A549 (cell line): ENCODE data around the gene ASB2. TPM values are rescaled to one million over a fixed set of nuclear protein-coding genes. Genes with fewer than 3 reads are reported as not detected.

Source experiments
- ATAC-seq, 2 experiments: fragments of 200-7000 bp in 1 of 2; fragments of >200 bp in 1 of 2; cut with Nextera tagmentation in 1 of 2; cut with Tn5 transposase in 1 of 2; 3 replicates each; pipeline versions ENCODE4 v1.8.0 to v1.9.1; 2018 to 2020; ENCODE audit warnings: mild to moderate bottlenecking in 1 of 2, moderate library complexity in 1 of 2
- CTCF ChIA-PET: fragments of 300-600 bp; sonication (Branson Sonifier 250); formaldehyde crosslinking; extraction: SDS; loops from one replicate; lab custom pipeline; 2021; ENCODE audit warnings: antibody characterized with exemption, inconsistent platforms; lab: Yijun Ruan, JAX
- POLR2A ChIA-PET: fragments of 350-600 bp; formaldehyde crosslinking; extraction: SDS; loops from one replicate; lab custom pipeline; 2021; ENCODE audit warnings: antibody characterized with exemption, inconsistent platforms; lab: Yijun Ruan, JAX
- DNase-seq, 2 experiments: peaks; one replicate each; pipeline versions ENCODE4 v3.0.0 to v3.0.0-alpha.2; 2011 to 2016; ENCODE audit warnings: low read depth in 1 of 2, low spot score in 1 of 2
- FAIRE-seq: peaks from 2 replicates; lab custom pipeline; 2011; peaks lifted over from hg19 to GRCh38; lab: Jason Lieb, UNC
- H3K27ac ChIP-seq, 2 experiments: fragments of >200 bp; sonication (Bioruptor Twin); formaldehyde crosslinking; 3 replicates each; pipeline ENCODE4 v1.5.1; 2016 to 2017
- H3K4me1 ChIP-seq: fragments of >200 bp; sonication (Bioruptor Twin); formaldehyde crosslinking; 3 replicates; pipeline ENCODE4 v1.6.1; 2016
- H3K4me2 ChIP-seq: fragments of >200 bp; sonication (Bioruptor Twin); formaldehyde crosslinking; 3 replicates; pipeline ENCODE4 v1.6.1; 2016
- H3K4me3 ChIP-seq: fragments of >200 bp; sonication (Bioruptor Twin); formaldehyde crosslinking; 3 replicates; pipeline ENCODE4 v1.5.1; 2016
- H3K9me3 ChIP-seq: fragments of >200 bp; sonication (Bioruptor Twin); formaldehyde crosslinking; 3 replicates; pipeline ENCODE4 v1.6.1; 2016
- CBX2 ChIP-seq: fragments of 200-600 bp; sonication (generic); IDR thresholded peaks from 2 replicates; pipeline ENCODE4 v1.6.1; 2016; ENCODE audit warnings: low read depth, mild to moderate bottlenecking, borderline replicate concordance
- CBX8 ChIP-seq: fragments of 200-600 bp; sonication (generic); IDR thresholded peaks from 2 replicates; pipeline ENCODE4 v1.6.1; 2016
- CEBPB ChIP-seq, 2 experiments: fragments of >200 bp in 1 of 2; sonication (Bioruptor Twin) in 1 of 2; formaldehyde crosslinking in 1 of 2; IDR thresholded peaks; 2 replicates each; pipeline ENCODE4 v1.6.1; 2012 to 2016
- FOXS1 ChIP-seq: fragments of 250-450 bp; sonication (Bioruptor Pico); IDR thresholded peaks from 2 replicates; pipeline ENCODE4 v1.5.0; 2020; ENCODE audit warnings: mild to moderate bottlenecking, moderate library complexity
- HOXB13 ChIP-seq: fragments of 250-450 bp; sonication (Bioruptor Pico); IDR thresholded peaks from 2 replicates; pipeline ENCODE4 v1.5.0; 2020; ENCODE audit warnings: low read depth, mild to moderate bottlenecking, moderate library complexity
- HOXB5 ChIP-seq: fragments of 250-450 bp; sonication (Bioruptor Pico); IDR thresholded peaks from 2 replicates; pipeline ENCODE4 v1.5.0; 2020; ENCODE audit warnings: mild to moderate bottlenecking, moderate library complexity
- JUNB ChIP-seq: fragments of >200 bp; sonication (Bioruptor Twin); formaldehyde crosslinking; IDR thresholded peaks from 2 replicates; pipeline ENCODE4 v1.6.1; 2016
- KDM5A ChIP-seq: fragments of 200-600 bp; sonication (generic); IDR thresholded peaks from 2 replicates; pipeline ENCODE4 v1.6.1; 2016; ENCODE audit warnings: antibody characterized with exemption, mild to moderate bottlenecking
- NPAS2 ChIP-seq: fragments of 250-450 bp; sonication (Bioruptor Pico); IDR thresholded peaks from 2 replicates; pipeline ENCODE4 v1.8.0; 2022; ENCODE audit warnings: mild to moderate bottlenecking, moderate library complexity, borderline replicate concordance
- POLR2A ChIP-seq: IDR thresholded peaks from 2 replicates; pipeline ENCODE4 v1.6.1; 2012; ENCODE audit warnings: mild to moderate bottlenecking, low read length
- RAD21 ChIP-seq, 2 experiments: fragments of >200 bp in 1 of 2; sonication (Bioruptor Twin) in 1 of 2; formaldehyde crosslinking in 1 of 2; IDR thresholded peaks in 1 of 2; conservative IDR thresholded peaks in 1 of 2; 2 replicates in 1 of 2; 3 replicates in 1 of 2; pipeline ENCODE4 v1.6.1; 2012 to 2018; ENCODE audit warnings: inconsistent platforms in 1 of 2
- RFX5 ChIP-seq: fragments of 450-650 bp; IDR thresholded peaks from 2 replicates; pipeline ENCODE4 v1.7.1; 2014; ENCODE audit warnings: antibody characterized with exemption, mild to moderate bottlenecking, moderate library complexity
- TFCP2L1 ChIP-seq: fragments of 250-450 bp; sonication (Bioruptor Pico); IDR thresholded peaks from 2 replicates; pipeline ENCODE4 v1.5.0; 2021; ENCODE audit warnings: mild to moderate bottlenecking
- TP53 ChIP-seq: fragments of 250-450 bp; sonication (Bioruptor Pico); IDR thresholded peaks from 2 replicates; pipeline ENCODE4 v1.5.0; 2021; ENCODE audit warnings: mild to moderate bottlenecking, moderate library complexity
- ZSCAN20 ChIP-seq: fragments of 250-450 bp; sonication (Bioruptor Pico); IDR thresholded peaks from 2 replicates; pipeline ENCODE4 v1.8.0; 2022; ENCODE audit warnings: mild to moderate bottlenecking, moderate library complexity
- WGBS: methylation state at CpG from one replicate; pipeline ENCODE4 v1.1.6; 2017; ENCODE audit errors: missing lambda C conversion rate; 5-methylcytosine and 5-hydroxymethylcytosine counted together
- polyA plus RNA-seq, 4 experiments: library from polyadenylated mRNA; depleted of rRNA in 3 of 4; stranded (reverse); fragments of >200 nt; fragmentation: RNase III in 1 of 4; extraction: RNeasy Plus Mini Kit Qiagen cat#74134 plus additional on column Dnase treatment in 1 of 4; gene quantifications; 2 replicates in 3 of 4; 3 replicates in 1 of 4; pipeline ENCODE4 v1.2.3, GENCODE V29; 2011 to 2017
- TF ChIP-seq, protein P1 (sequence below): fragments of 250-450 bp; sonication (Bioruptor Pico); IDR thresholded peaks from 2 replicates; pipeline ENCODE4 v1.5.0; 2021; ENCODE audit warnings: mild to moderate bottlenecking, moderate library complexity, borderline replicate concordance
- TF ChIP-seq, protein P2 (sequence below): fragments of 250-450 bp; sonication (Bioruptor Pico); IDR thresholded peaks from 2 replicates; pipeline ENCODE4 v1.5.0; 2020; ENCODE audit warnings: low read depth, mild to moderate bottlenecking, moderate library complexity
- TF ChIP-seq, protein P3 (sequence below): IDR thresholded peaks from 2 replicates; pipeline ENCODE4 v1.6.1; 2012
- TF ChIP-seq, protein P4 (sequence below): fragments of 450-650 bp; IDR thresholded peaks from 2 replicates; pipeline ENCODE4 v1.6.1; 2014; ENCODE audit warnings: antibody characterized with exemption
- TF ChIP-seq, protein P5 (sequence below): fragments of >200 bp; sonication (Bioruptor Twin); formaldehyde crosslinking; IDR thresholded peaks from 3 replicates; pipeline ENCODE4 v1.5.1; 2016
- TF ChIP-seq, protein P6 (sequence below): IDR thresholded peaks from 2 replicates; pipeline ENCODE4 v1.6.1; 2012

ASB2 gene
- polyA plus RNA-seq, 2 of the 4 experiments (the other 2 are of a cell fraction): 0.03 to 0.10 TPM

DNA sequence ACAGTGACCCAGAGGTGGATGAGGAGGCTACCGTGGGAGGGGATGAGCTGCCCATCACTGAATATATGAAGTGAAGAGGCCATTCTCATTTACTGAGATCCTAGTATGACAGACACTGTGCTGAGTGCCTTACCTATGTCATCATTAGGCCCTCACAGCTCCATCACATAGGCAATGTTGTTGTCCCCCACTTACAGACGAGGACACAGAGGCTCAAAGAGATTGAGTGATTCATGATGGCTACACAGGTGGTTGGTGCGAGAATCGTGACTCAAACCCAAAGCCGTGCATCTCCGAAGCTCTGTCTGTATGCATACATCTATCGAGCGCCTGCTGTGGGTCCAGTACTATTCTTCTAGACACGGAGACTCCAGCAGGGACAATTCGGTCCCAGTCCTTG is 14.8 kb upstream of the ASB2 start:
- no peak for ATAC-seq
- TF ChIP-seq CBX2 (no peak), RAD21 (conservative IDR thresholded peaks at IDR 0.05 in 1 of 2, IDR thresholded peaks at IDR 0.05 in 1 of 2) (no peak), NPAS2 (CRISPR knock-in tag) (no peak), KDM5A (no peak), HOXB5 (CRISPR knock-in tag) (no peak), POLR2A (no peak), JUNB (no peak), HOXB13 (no peak), TP53 (CRISPR knock-in tag) (no peak), RFX5 (no peak), FOXS1 (CRISPR knock-in tag) (no peak)
- TF ChIP-seq, protein P1, sequence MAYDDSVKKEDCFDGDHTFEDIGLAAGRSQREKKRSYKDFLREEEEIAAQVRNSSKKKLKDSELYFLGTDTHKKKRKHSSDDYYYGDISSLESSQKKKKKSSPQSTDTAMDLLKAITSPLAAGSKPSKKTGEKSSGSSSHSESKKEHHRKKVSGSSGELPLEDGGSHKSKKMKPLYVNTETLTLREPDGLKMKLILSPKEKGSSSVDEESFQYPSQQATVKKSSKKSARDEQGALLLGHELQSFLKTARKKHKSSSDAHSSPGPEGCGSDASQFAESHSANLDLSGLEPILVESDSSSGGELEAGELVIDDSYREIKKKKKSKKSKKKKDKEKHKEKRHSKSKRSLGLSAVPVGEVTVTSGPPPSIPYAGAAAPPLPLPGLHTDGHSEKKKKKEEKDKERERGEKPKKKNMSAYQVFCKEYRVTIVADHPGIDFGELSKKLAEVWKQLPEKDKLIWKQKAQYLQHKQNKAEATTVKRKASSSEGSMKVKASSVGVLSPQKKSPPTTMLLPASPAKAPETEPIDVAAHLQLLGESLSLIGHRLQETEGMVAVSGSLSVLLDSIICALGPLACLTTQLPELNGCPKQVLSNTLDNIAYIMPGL (CRISPR knock-in tag): no peak
- TF ChIP-seq, protein P2, sequence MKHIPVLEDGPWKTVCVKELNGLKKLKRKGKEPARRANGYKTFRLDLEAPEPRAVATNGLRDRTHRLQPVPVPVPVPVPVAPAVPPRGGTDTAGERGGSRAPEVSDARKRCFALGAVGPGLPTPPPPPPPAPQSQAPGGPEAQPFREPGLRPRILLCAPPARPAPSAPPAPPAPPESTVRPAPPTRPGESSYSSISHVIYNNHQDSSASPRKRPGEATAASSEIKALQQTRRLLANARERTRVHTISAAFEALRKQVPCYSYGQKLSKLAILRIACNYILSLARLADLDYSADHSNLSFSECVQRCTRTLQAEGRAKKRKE (CRISPR knock-in tag): no peak
- TF ChIP-seq, protein P3, sequence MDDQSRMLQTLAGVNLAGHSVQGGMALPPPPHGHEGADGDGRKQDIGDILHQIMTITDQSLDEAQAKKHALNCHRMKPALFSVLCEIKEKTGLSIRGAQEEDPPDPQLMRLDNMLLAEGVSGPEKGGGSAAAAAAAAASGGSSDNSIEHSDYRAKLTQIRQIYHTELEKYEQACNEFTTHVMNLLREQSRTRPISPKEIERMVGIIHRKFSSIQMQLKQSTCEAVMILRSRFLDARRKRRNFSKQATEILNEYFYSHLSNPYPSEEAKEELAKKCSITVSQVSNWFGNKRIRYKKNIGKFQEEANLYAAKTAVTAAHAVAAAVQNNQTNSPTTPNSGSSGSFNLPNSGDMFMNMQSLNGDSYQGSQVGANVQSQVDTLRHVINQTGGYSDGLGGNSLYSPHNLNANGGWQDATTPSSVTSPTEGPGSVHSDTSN: no peak
- TF ChIP-seq, protein P4, sequence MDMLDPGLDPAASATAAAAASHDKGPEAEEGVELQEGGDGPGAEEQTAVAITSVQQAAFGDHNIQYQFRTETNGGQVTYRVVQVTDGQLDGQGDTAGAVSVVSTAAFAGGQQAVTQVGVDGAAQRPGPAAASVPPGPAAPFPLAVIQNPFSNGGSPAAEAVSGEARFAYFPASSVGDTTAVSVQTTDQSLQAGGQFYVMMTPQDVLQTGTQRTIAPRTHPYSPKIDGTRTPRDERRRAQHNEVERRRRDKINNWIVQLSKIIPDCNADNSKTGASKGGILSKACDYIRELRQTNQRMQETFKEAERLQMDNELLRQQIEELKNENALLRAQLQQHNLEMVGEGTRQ: no peak
- TF ChIP-seq, protein P5, sequence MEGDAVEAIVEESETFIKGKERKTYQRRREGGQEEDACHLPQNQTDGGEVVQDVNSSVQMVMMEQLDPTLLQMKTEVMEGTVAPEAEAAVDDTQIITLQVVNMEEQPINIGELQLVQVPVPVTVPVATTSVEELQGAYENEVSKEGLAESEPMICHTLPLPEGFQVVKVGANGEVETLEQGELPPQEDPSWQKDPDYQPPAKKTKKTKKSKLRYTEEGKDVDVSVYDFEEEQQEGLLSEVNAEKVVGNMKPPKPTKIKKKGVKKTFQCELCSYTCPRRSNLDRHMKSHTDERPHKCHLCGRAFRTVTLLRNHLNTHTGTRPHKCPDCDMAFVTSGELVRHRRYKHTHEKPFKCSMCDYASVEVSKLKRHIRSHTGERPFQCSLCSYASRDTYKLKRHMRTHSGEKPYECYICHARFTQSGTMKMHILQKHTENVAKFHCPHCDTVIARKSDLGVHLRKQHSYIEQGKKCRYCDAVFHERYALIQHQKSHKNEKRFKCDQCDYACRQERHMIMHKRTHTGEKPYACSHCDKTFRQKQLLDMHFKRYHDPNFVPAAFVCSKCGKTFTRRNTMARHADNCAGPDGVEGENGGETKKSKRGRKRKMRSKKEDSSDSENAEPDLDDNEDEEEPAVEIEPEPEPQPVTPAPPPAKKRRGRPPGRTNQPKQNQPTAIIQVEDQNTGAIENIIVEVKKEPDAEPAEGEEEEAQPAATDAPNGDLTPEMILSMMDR: no peak
- TF ChIP-seq, protein P6, sequence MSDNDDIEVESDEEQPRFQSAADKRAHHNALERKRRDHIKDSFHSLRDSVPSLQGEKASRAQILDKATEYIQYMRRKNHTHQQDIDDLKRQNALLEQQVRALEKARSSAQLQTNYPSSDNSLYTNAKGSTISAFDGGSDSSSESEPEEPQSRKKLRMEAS: no peak
- DNase-seq: no peak
- FAIRE-seq: no peak
- no peak overlapping the region for H3K27ac ChIP-seq
- no peaks in the 10 kb centered on the region for H3K9me3 ChIP-seq
- peaks cover 19% of the 10 kb centered on the region for H3K4me1 ChIP-seq
- no peak overlapping the region for H3K4me3 ChIP-seq
- ChIA-PET POLR2A (no interaction called here), CTCF (interaction anchor here (0.9 to 5.1 kb wide), 9 partner anchors 9 to 145 kb away, joined by 3 to 52 read pairs (median 4); partner anchors contain the start of gene OTUB2)
- WGBS: 58% methylated on average over 10 of the region's 10 CpGs
- H3K4me2 ChIP-seq: no peak overlapping the region

DNA sequence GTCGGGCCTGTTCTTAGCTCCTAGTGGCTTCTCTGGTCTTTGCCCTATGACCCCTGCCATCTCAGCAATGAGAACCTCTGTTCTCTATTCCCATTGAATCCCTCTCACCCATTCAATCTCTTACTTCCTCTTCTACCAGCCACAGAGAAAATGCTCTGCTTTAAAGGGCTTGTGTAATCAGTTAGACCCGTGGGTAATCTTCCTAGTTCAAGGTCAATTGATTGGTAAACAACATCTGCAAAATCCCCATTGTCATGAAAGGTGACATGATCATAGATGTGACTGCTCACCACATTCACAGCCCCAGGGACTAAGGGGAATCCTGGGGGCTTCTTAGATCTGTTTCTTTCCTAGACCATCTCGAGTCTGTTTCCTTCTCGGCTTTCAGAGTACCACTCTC is 13.6 kb upstream of the ASB2 start:
- H3K9me3 ChIP-seq: no peaks in the 10 kb centered on the region
- peaks cover 16% of the 10 kb centered on the region for H3K4me1 ChIP-seq
- ATAC-seq (no peak), FAIRE-seq (no peak), DNase-seq (no peak)
- H3K4me3 ChIP-seq: no peak overlapping the region
- 64% methylated on average over 4 of the region's 4 CpGs for WGBS
- no peak overlapping the region for H3K27ac ChIP-seq
- CTCF ChIA-PET: interaction anchor here (1.4 to 5.1 kb wide), 4 partner anchors 8 to 51 kb away, joined by 3 to 52 read pairs (median 28); no protein-coding TSS in a partner anchor
- TF ChIP-seq ZSCAN20 (CRISPR knock-in tag) (no peak), TFCP2L1 (CRISPR knock-in tag) (no peak), CBX8 (no peak), CEBPB (IDR thresholded peaks at IDR 0.05) (no peak)
- TF ChIP-seq, protein P3: no peak
- TF ChIP-seq, all 56 proteins: peak for 0
- POLR2A ChIA-PET: no interaction called here
- H3K4me2 ChIP-seq: no peak overlapping the region
